ENCODE measurements around the gene PIP5K1C.

Gene PIP5K1C

GRCh38 chr19:3721887-3722442 lies 21.7 kb upstream of the PIP5K1C start:
- DNase-seq (ENCODE audit: low spot score): no peak

GRCh38 chr19:3721131-3721886 lies 21.0 kb upstream of the PIP5K1C start:
- peak; percentile 93 for DNase-seq (ENCODE audit: low spot score)

GRCh38 chr19:3720349-3720917 lies 20.2 kb upstream of the PIP5K1C start:
- no peak for DNase-seq (ENCODE audit: low spot score)

GRCh38 chr19:3719868-3720267 lies 19.6 kb upstream of the PIP5K1C start:
- DNase-seq (ENCODE audit: low spot score): no peak

- DNase-seq (ENCODE audit: low spot score): no peak
These were observed 15.9 kb upstream of the PIP5K1C start for GRCh38 chr19:3716147-3716668.

- DNase-seq (ENCODE audit: low spot score): no peak
These were observed 12.7 kb upstream of the PIP5K1C start for GRCh38 chr19:3712663-3713611.

- DNase-seq (ENCODE audit: low spot score): no peak
These were observed 10.1 kb upstream of the PIP5K1C start for GRCh38 chr19:3710265-3710812.

- DNase-seq (ENCODE audit: low spot score): peak; percentile 57
These were observed 8.1 kb upstream of the PIP5K1C start, which contains the start of gene TJP3 for GRCh38 chr19:3708207-3708931. Gene TJP3, plus strand, starts transcription at chr19:3708384. Its CDS starts 20,049 bp downstream, at chr19:3728433.

GRCh38 chr19:3707868-3708206 lies 7.6 kb upstream of the PIP5K1C start:
- DNase-seq (ENCODE audit: low spot score): no peak

GRCh38 chr19:3701200-3701599 lies 932 bp upstream of the PIP5K1C start:
- DNase-seq (ENCODE audit: low spot score): no peak

GRCh38 chr19:3699741-3700241 lies 477 bp downstream of the PIP5K1C start:
- no peak for DNase-seq (ENCODE audit: low spot score)

GRCh38 chr19:3698974-3699740 lies 1.1 kb downstream of the PIP5K1C start:
- peak; percentile 86 for DNase-seq (ENCODE audit: low spot score)

- DNase-seq (ENCODE audit: low spot score): no peak
These were observed 1.8 kb downstream of the PIP5K1C start for GRCh38 chr19:3698386-3698950.

- DNase-seq (ENCODE audit: low spot score): no peak
These were observed 2.4 kb downstream of the PIP5K1C start for GRCh38 chr19:3697671-3698385.

- DNase-seq (ENCODE audit: low spot score): no peak
These were observed 3.2 kb downstream of the PIP5K1C start for GRCh38 chr19:3697094-3697493.

- DNase-seq (ENCODE audit: low spot score): no peak
These were observed 3.6 kb downstream of the PIP5K1C start for GRCh38 chr19:3696660-3696995.

- no peak for DNase-seq (ENCODE audit: low spot score)
These were observed 4.1 kb downstream of the PIP5K1C start for GRCh38 chr19:3695986-3696659.

GRCh38 chr19:3695124-3695733 lies 5.0 kb downstream of the PIP5K1C start:
- no peak for DNase-seq (ENCODE audit: low spot score)

Data from GM03348 (cell line).